HFFc6 (cell line): ENCODE measurements around the gene CMSS1. TPM values are rescaled to one million over a fixed set of nuclear protein-coding genes. Genes with fewer than 3 reads are reported as not detected.

ENCODE experiments used
- DNase-seq: peaks from one replicate; pipeline ENCODE4 v3.0.0-alpha.2; 2018
- H3K27ac Mint-ChIP-seq: 2 replicates; pipeline ENCODE4 v1.8.0; 2020; ENCODE audit warnings: mild to moderate bottlenecking, mixed read lengths
- H3K27me3 Mint-ChIP-seq: 2 replicates; pipeline ENCODE4 v1.8.0; 2021; ENCODE audit warnings: mild to moderate bottlenecking, moderate library complexity, mixed read lengths; ENCODE audit not compliant: insufficient read depth
- H3K36me3 Mint-ChIP-seq: 2 replicates; pipeline ENCODE4 v1.8.0; 2021; ENCODE audit warnings: low read depth, mixed read lengths
- H3K4me1 Mint-ChIP-seq: 2 replicates; pipeline ENCODE4 v1.8.0; 2020; ENCODE audit warnings: low read depth, mixed read lengths
- H3K4me3 Mint-ChIP-seq: 2 replicates; pipeline ENCODE4 v1.8.0; 2020; ENCODE audit warnings: mild to moderate bottlenecking, moderate library complexity, mixed read lengths
- H3K9me3 Mint-ChIP-seq: 2 replicates; pipeline ENCODE4 v1.8.0; 2020; ENCODE audit warnings: mild to moderate bottlenecking, mixed read lengths
- CTCF ChIP-seq: fragments of 200-600 bp; sonication (generic); IDR thresholded peaks from 2 replicates; pipeline ENCODE4 v1.5.0; 2021; ENCODE audit warnings: antibody characterized with exemption, mild to moderate bottlenecking
- total RNA-seq, 6 experiments: library from RNA; stranded (reverse); fragmentation: NEBNext Ultra II Directional; extraction: Animal tissue kit (Norgen Biotek cat#: 25700); gene quantifications; 2 replicates in 1 of 6; 3 replicates in 5 of 6; pipeline ENCODE4 v1.2.3, GENCODE V29; 2021

CMSS1 gene
- total RNA-seq, 6 experiments from 2014 or later = 27.8 to 47.0 (median 38.1) TPM

- peaks cover 40% of the 10 kb centered on the region for H3K4me1 Mint-ChIP-seq
- H3K27ac Mint-ChIP-seq = no peak overlapping the region
- no peaks in the 10 kb centered on the region for H3K9me3 Mint-ChIP-seq
- H3K4me3 Mint-ChIP-seq = no peak overlapping the region
- DNase-seq = no peak
- no peak for TF ChIP-seq CTCF
- no peaks in the 10 kb centered on the region for H3K36me3 Mint-ChIP-seq
- H3K27me3 Mint-ChIP-seq = no peaks in the 10 kb centered on the region
Observed at GRCh38 chr3:99933971-99934750, 116.5 kb downstream of the CMSS1 start.

GRCh38 chr3:99934975-99935797, 117.5 kb downstream of the CMSS1 start:
- Mint-ChIP-seq H3K36me3 (no peaks in the 10 kb centered on the region), H3K9me3 (no peaks in the 10 kb centered on the region), H3K27ac (no peak overlapping the region), H3K4me1 (peaks cover 41% of the 10 kb centered on the region), H3K4me3 (no peak overlapping the region), H3K27me3 (no peaks in the 10 kb centered on the region)
- TF ChIP-seq CTCF = no peak
- no peak for DNase-seq

- peak overlapping the region; percentile 25; the same call in 1 of the 2 replicates for H3K4me3 Mint-ChIP-seq
- DNase-seq = peak; percentile 25
- peak overlapping the region; percentile 78 for H3K27ac Mint-ChIP-seq
- no peaks in the 10 kb centered on the region for H3K9me3 Mint-ChIP-seq
- no peaks in the 10 kb centered on the region for H3K36me3 Mint-ChIP-seq
- peaks cover 43% of the 10 kb centered on the region for H3K4me1 Mint-ChIP-seq
- H3K27me3 Mint-ChIP-seq = no peaks in the 10 kb centered on the region; the same call in 1 of the 2 replicates
- TF ChIP-seq CTCF = no peak
Observed at GRCh38 chr3:99938270-99938911, 120.7 kb downstream of the CMSS1 start.

GRCh38 chr3:99939876-99940275, 122.2 kb downstream of the CMSS1 start:
- TF ChIP-seq CTCF = no peak
- no peak overlapping the region for H3K4me3 Mint-ChIP-seq
- no peaks in the 10 kb centered on the region for H3K9me3 Mint-ChIP-seq
- H3K36me3 Mint-ChIP-seq = no peaks in the 10 kb centered on the region
- H3K4me1 Mint-ChIP-seq = peaks cover 57% of the 10 kb centered on the region
- no peak overlapping the region for H3K27ac Mint-ChIP-seq
- DNase-seq = no peak
- H3K27me3 Mint-ChIP-seq = no peaks in the 10 kb centered on the region; the same call in none of the 2 replicates

- Mint-ChIP-seq H3K27ac (no peak overlapping the region), H3K4me1 (peaks cover 61% of the 10 kb centered on the region), H3K9me3 (no peaks in the 10 kb centered on the region), H3K27me3 (no peaks in the 10 kb centered on the region; the same call in none of the 2 replicates), H3K4me3 (no peak overlapping the region), H3K36me3 (no peaks in the 10 kb centered on the region)
- no peak for TF ChIP-seq CTCF
- DNase-seq = no peak
Observed at GRCh38 chr3:99940350-99940749, 122.7 kb downstream of the CMSS1 start.
